GM15510 (cell line): ENCODE results near the gene LAD1.

ENCODE experiments used
- POLR2A ChIP-seq: IDR thresholded peaks from 3 replicates; pipeline ENCODE4 v1.6.1; 2011; ENCODE audit warnings: borderline replicate concordance; ENCODE audit not compliant: insufficient read length; ENCODE audit errors: extremely low read depth

LAD1 gene

DNA sequence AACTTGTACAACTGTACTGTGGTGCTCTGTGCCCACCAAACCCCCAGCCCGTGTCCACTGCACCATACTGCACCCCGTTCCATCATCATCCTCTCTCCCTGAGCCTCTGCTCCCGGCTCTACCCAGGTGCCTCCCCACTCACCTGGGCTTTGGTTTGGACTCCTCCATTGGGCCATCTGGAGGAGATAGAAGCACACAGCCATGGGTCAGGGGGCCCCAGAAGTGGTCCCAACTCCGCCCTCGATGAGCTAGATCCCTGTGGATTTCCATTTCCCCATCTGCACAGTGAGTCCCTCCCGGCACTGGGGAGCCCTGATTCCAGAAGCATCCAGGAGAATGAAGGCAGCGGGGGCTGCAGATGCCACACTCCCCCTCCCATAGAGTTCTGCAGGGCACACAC is 32.4 kb downstream of the LAD1 start:
- TF ChIP-seq POLR2A, result no peak

GRCh38 chr1:201365251-201365650 is 33.9 kb downstream of the LAD1 start:
- no peak for TF ChIP-seq POLR2A

DNA sequence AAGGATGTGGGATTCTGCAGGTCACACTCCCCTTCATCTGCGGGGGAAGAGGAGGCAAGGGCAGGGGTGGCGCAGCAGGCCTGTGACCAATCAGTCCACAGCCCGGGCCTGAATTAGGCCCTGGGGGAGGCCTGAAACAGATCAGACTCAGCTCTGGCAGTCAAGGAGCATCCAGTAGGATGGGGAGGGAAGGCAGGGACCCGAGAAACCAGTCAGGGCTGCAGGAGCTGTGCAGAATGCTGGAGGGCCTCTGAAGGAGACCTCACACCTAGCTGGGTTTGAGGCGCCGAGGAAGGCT is 34.4 kb downstream of the LAD1 start:
- TF ChIP-seq POLR2A, result no peak

- no peak for TF ChIP-seq POLR2A
These were observed 35.7 kb downstream of the LAD1 start for GRCh38 chr1:201363467-201363866.

DNA sequence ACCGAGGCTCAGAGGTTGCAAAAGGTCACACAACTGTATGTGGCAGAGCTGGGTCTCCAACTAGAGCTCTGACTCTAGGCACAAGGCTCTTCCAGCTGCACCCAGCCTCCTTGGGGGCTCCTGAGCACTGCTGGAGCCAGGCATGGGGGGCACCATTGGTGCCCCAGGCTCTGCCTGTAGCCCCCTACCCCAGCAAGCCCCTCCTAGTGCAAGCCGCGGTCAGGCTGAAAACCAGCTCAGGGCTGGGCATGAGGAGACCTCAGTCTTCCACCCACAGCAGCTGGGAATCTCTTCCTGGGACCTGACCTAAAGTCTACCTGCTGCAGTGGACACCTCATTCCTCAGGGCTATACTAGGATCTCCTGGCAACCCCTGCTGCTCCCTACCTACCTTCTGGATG is 36.2 kb downstream of the LAD1 start:
- TF ChIP-seq POLR2A, result no peak

DNA sequence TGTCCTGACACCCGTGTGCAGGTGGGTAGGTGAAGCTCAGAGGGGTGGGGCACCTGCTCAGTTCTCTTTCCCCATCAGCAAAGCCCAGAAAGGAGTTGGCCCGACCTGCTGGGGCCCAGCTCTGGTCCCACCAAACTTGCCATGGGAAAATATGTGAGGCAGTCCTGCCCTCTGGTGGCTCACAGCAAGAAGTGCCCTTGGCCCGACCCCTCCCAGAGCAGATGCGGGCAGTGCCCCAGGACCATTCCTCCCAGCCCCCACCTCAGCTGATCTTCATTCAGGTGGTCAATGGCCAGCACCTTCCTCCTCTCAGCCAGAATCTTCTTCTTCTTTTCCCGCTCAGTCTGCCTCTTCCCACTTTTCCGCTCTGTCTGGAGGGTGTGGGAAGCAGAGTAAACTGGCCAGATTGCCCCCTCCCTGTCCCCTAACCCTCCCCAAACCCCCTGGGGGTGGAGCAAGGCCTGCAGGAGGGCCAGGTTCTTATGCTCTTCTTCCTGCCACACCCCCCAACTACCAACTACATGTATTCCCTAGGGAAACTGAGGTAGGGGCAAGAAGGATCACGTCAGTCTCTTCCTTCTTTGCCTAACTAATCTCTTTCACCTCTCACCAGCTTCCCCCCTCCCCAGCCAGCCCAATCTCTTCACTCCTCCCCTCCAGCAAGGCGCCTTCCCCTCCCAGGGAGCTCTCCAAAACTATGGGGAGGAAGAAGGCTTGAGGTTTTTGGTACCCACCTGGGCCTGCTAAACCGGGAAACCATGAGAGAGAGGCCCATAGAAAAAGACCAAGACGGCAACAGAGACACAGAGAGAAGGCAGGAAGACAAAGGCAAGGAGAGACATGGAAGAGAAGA is 37.2 kb downstream of the LAD1 start:
- no peak for TF ChIP-seq POLR2A

DNA sequence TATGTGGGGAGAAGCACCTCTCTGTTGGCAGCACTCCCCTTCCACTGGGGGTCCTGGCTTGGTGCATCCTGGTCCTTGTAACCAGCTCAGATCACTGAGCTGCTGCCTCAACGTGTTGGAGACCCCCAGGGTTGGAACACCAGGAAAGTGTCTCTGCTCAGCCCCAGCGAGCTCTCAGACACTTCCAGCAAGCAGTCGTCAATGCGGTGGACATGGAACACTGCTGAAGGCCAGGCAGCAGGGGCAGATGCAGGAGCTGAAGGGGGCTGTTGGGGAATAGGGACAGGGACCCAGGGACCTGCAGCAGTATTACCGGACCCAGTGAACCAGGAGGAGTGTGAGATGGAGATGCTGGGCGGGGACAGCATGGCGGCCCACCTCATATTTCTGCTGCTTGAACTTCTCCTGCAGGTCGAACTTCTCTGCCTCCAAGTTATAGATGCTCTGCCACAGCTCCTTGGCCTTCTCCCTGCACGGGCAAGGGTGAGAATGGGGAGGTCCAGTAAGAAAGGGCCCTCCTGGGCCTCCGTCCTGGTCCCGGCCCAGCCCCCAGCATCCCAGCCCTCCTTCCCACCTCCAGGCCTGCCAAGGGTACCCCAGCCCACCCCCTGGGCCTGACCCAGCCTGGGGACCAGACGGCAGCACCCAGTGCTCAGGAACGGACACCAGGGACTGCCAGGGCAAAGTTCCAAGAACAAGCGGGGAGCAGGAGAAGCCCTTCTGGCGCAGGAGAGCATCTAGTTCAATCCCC is 38.0 kb downstream of the LAD1 start:
- no peak for TF ChIP-seq POLR2A

- no peak for TF ChIP-seq POLR2A
These were observed 38.6 kb downstream of the LAD1 start for GRCh38 chr1:201360486-201360885.

DNA sequence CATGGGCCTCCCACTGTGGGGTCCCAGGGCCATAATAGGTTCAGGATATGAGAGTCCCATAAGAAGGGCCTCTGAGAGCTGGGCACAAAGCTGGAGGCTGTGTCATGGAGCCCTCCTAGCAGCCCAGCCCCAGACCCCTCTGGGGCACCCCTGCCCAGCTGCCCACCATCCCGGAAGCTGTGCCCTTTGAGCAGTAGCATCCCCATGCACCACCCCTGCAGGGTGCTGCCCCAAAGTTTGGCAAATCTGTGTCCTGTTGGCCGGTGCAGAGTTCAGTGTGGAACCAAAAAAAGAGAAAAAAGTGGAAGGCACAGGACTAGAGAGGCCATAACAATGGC is 39.3 kb downstream of the LAD1 start:
- TF ChIP-seq POLR2A, result no peak

- no peak for TF ChIP-seq POLR2A
These were observed 39.9 kb downstream of the LAD1 start for GRCh38 chr1:201359031-201359872.

- TF ChIP-seq POLR2A, result no peak
These were observed 40.5 kb downstream of the LAD1 start for GRCh38 chr1:201358596-201358995.

DNA sequence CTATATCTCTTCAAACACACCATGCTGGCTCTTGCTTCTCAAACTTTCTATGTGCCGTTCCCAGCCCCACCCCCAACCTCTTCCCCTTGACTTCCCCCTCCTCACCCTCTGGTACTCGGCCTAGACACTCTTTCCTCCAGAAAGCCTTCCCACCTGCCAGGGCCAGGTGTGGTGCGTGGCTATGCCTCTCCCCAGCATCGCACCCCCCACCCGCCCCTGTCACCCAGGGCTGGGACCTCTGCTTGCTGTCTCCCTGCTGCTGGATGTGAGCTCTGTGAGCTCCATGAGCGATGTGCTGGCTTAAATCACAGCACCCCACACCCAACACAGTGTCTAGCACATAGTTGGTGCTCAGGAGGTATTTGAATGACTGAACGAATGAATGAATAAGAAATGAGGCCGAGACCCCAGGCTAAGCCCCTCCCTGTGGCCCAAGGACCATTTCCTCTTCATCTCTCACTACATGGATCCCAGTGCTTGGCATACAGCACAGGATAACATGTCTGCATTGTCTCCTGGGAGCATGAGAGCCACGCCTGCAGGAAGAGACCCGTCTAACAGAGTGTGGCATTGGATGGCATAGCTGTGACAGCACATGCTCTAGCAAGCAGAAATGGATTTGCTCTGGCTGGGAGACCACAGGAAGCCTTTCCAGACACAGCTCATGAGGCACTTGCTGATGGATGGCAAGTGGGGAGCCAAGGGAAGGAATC is 41.3 kb downstream of the LAD1 start:
- no peak for TF ChIP-seq POLR2A

DNA sequence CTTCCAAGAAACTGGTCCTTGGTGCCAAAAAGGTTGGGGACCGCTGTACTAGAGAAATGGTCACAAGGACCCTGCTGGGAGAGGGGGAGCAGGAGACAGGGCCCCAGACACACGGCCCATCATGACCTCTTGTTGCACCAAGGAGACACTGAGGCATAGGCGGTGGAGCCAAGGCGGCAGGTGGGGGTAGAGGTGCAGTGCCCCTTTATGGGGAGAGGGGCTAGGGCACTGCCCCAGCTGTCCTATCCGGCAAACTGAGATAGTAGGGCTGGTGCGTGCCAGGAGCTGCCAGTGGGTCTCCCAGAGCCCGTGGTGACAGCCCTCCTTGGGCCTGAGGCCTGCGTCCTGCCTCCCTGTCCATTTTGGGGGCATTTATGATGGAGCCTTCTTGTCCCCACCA is 41.9 kb downstream of the LAD1 start:
- TF ChIP-seq POLR2A, result no peak

DNA sequence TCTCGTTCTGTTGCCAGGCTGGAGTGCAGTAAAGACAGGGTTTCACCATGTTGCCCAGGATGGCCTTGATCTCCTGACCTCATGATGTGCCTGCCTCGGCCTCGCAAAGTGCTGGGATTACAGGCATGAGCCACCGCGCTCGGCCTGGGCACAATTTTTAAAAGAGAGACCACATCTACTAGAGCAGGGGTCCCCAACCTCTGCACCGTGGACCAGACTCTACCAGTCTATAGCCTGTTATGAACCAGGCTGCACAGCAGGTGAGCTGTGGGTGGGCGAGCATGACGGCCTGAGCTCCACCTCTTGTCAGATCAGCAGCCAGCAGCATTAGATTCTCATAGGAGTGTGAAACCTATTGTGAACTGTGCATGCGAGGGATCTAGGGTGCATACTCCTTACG is 42.4 kb downstream of the LAD1 start:
- no peak for TF ChIP-seq POLR2A

- TF ChIP-seq POLR2A, result no peak
These were observed 42.9 kb downstream of the LAD1 start for GRCh38 chr1:201356236-201356635.

- TF ChIP-seq POLR2A, result no peak
These were observed 43.7 kb downstream of the LAD1 start for GRCh38 chr1:201355471-201355870.

DNA sequence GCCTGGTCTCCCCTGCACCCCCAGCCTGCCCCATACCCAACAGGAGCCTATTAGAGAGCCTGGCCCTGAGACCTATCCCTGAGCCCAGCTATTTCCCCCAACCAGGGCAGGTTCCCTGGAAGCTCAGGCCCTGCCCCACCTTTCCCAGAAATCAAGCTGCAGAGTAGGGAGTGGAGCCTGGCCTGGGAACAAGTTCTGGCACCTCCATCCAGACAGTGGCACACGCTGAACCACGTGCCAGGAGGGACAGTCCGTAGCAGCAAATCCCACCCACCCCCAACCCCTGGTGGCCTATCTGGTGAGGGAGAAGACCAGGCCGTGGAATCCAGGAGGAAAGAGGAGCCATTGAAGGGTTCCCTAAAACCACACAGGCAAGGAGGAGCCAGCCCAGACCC is 44.2 kb downstream of the LAD1 start:
- no peak for TF ChIP-seq POLR2A
